Measurements from ENCODE around the gene OR2V2. TPM values are rescaled to one million over a fixed set of nuclear protein-coding genes. Genes with fewer than 3 reads are reported as not detected.

Gene OR2V2
- total and polyA plus RNA-seq, 2 donors (not counting 1 experiment from before 2014, with no cell fraction given): not detected

DNA sequence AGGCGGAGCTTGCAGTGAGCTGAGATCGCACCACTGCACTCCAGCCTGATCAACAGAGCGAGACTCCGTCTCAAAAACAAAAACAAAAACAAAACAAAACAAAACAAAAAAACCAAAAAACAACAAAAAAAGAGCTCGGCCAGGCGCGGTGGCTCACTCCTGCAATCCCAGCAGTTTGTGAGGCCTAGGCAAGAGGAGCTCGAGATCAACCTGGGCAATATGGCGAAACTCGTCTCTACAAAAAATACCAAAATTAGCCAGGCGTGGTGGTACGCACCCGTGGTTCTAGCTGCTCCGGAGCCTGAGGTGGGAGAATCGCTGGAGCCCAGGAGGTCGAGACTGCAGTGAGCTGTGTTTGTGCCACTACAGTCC is 37.4 kb downstream of the OR2V2 start:
- Mint-ChIP-seq H3K27me3 (peaks cover 6% of the 10 kb centered on the region), H3K4me3 (peak overlapping the region; percentile 92), H3K4me1 (peaks cover 50% of the 10 kb centered on the region), H3K27ac (peak overlapping the region; percentile 95), H3K9me3 (ENCODE audit: insufficient read depth) (no peaks in the 10 kb centered on the region)
- peak overlapping the region in 2 of 5 experiments; percentile 57 to 76 for H3K4me3 ChIP-seq (ENCODE audit: control extremely low read depth in 1 of 5, extremely low read depth in 1 of 5, insufficient read depth in 1 of 5, low read depth in 2 of 5, low read length in 4 of 5)
- H3K36me3 ChIP-seq (replicated peaks in 1 of 2; ENCODE audit: control extremely low read depth in 1 of 2, control insufficient read depth in 1 of 2, extremely low read depth in 1 of 2, insufficient read depth in 2 of 2, low read length in 1 of 2): no peaks in the 10 kb centered on the region
- ChIA-PET CTCF (interaction anchor here (0.6 to 4.1 kb wide), 23 partner anchors 10 to 400 kb away, joined by 3 to 24 read pairs (median 5); partner anchors contain the start of genes RACK1, TRIM41, TRIM52 and TRIM7), POLR2A (interaction anchor here (0.8 to 2.5 kb wide), 8 partner anchors 11 to 375 kb away, joined by 3 to 17 read pairs (median 4); partner anchors contain the start of genes RACK1, TRIM41 and TRIM52)
- no peaks in the 10 kb centered on the region for H3K27me3 ChIP-seq (replicated peaks in 1 of 4; ENCODE audit: control extremely low read depth in 1 of 4, control insufficient read depth in 3 of 4, insufficient read depth in 4 of 4, low read length in 3 of 4)
- intact Hi-C loops (cut with micrococcal nuclease): loop anchor here (1.0 kb wide), 2 partner anchors 26 to 38 kb away; partner anchors contain the start of gene TRIM41
- peak overlapping the region; percentile 66 for H3K9ac ChIP-seq (ENCODE audit: low read length)
- DNase-seq (peak; percentile 25), ATAC-seq (ENCODE audit: low read depth) (no peak)
- no peaks in the 10 kb centered on the region for H3K79me2 ChIP-seq (ENCODE audit: control insufficient read depth, insufficient read depth, low read length)
- no peak overlapping the region for H3K27ac ChIP-seq (ENCODE audit: low read length in 2 of 2)
- TF ChIP-seq CTCF (IDR thresholded peaks at IDR 0.05): no peak
- TF ChIP-seq EZH2 (IDR thresholded peaks at IDR 0.05; ENCODE audit: borderline replicate concordance, insufficient read depth, low read depth, low read length, poor library complexity, severe bottlenecking): no peak
- H3K4me2 ChIP-seq (replicated peaks; ENCODE audit: low read depth, low read length, poor library complexity, severe bottlenecking): peak overlapping the region; percentile 96
- H3K4me1 ChIP-seq (ENCODE audit: control insufficient read depth in 2 of 2, insufficient read depth in 2 of 2, low read length in 2 of 2): peaks cover 8 to 52% of the 10 kb centered on the region in 2 donors
- no peak overlapping the region for H2AFZ ChIP-seq (ENCODE audit: insufficient read depth, low read depth, low read length, poor library complexity, severe bottlenecking)
- 96% methylated on average over 9 of the region's 16 CpGs for WGBS (ENCODE audit: insufficient coverage)
- H3K9me3 ChIP-seq (ENCODE audit: control extremely low read depth in 1 of 3, control insufficient read depth in 2 of 3, insufficient read depth in 1 of 3, low read length in 2 of 3): peaks cover 0 to 17% (median 0%) of the 10 kb centered on the region in 3 donors
- H4K20me1 ChIP-seq (ENCODE audit: control insufficient read depth, insufficient read depth, low read length, poor library complexity, severe bottlenecking): no peaks in the 10 kb centered on the region

DNA sequence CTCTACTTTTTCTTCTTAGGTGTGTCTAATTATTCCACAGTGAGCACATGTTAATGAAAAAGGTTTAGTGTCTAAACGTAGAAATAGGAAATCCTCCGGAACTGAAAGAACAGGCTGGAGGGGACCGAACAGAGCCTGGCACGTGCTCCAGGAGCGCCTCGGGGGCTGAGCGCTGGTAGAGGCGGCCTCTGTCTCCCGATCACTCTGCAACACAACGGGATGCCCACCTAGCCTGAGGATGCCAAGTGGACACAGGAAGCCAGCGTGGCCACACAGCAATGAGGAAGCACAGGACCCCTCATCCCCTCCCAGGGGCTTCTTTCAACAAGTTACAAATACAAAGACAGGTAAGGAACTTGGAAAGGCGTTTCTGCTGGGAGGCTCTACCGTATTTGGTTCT is 38.2 kb downstream of the OR2V2 start:
- Histone ChIP-seq H3K4me2 (replicated peaks; ENCODE audit: low read depth, low read length, poor library complexity, severe bottlenecking) (no peak overlapping the region), H3K79me2 (ENCODE audit: control insufficient read depth, insufficient read depth, low read length) (no peaks in the 10 kb centered on the region), H4K20me1 (ENCODE audit: control insufficient read depth, insufficient read depth, low read length, poor library complexity, severe bottlenecking) (no peaks in the 10 kb centered on the region), H3K9ac (ENCODE audit: low read length) (no peak overlapping the region), H3K4me1 (ENCODE audit: control insufficient read depth in 2 of 2, insufficient read depth in 2 of 2, low read length in 2 of 2) (peaks cover 8 to 52% of the 10 kb centered on the region in 2 donors), H2AFZ (ENCODE audit: insufficient read depth, low read depth, low read length, poor library complexity, severe bottlenecking) (no peak overlapping the region), H3K36me3 (replicated peaks in 1 of 2; ENCODE audit: control extremely low read depth in 1 of 2, control insufficient read depth in 1 of 2, extremely low read depth in 1 of 2, insufficient read depth in 2 of 2, low read length in 1 of 2) (no peaks in the 10 kb centered on the region), H3K4me3 (ENCODE audit: control extremely low read depth in 1 of 5, extremely low read depth in 1 of 5, insufficient read depth in 1 of 5, low read depth in 2 of 5, low read length in 4 of 5) (no peak overlapping the region), H3K27ac (ENCODE audit: low read length in 2 of 2) (no peak overlapping the region), H3K9me3 (ENCODE audit: control extremely low read depth in 1 of 3, control insufficient read depth in 2 of 3, insufficient read depth in 1 of 3, low read length in 2 of 3) (peaks cover 0 to 20% (median 0%) of the 10 kb centered on the region in 3 donors), H3K27me3 (replicated peaks in 1 of 4; ENCODE audit: control extremely low read depth in 1 of 4, control insufficient read depth in 3 of 4, insufficient read depth in 4 of 4, low read length in 3 of 4) (no peaks in the 10 kb centered on the region)
- TF ChIP-seq EZH2 (IDR thresholded peaks at IDR 0.05; ENCODE audit: borderline replicate concordance, insufficient read depth, low read depth, low read length, poor library complexity, severe bottlenecking) (no peak), CTCF (IDR thresholded peaks at IDR 0.05) (no peak)
- H3K4me1 Mint-ChIP-seq: peaks cover 50% of the 10 kb centered on the region
- H3K4me3 Mint-ChIP-seq: no peak overlapping the region
- intact Hi-C loops (cut with micrococcal nuclease): no loop called here
- H3K27ac Mint-ChIP-seq: peak overlapping the region; percentile 10
- DNase-seq (no peak), ATAC-seq (ENCODE audit: low read depth) (no peak)
- H3K9me3 Mint-ChIP-seq (ENCODE audit: insufficient read depth): no peaks in the 10 kb centered on the region
- 96% methylated on average over 12 of the region's 13 CpGs for WGBS (ENCODE audit: insufficient coverage)
- ChIA-PET POLR2A (interaction anchor here (1.1 to 2.5 kb wide), 4 partner anchors 13 to 76 kb away, joined by 4 to 17 read pairs (median 6); partner anchors contain the start of genes TRIM41 and TRIM52), CTCF (interaction anchor here (0.5 to 4.1 kb wide), 12 partner anchors 10 to 401 kb away, joined by 3 to 24 read pairs (median 6); partner anchors contain the start of genes TRIM41 and TRIM52)
- H3K27me3 Mint-ChIP-seq: peaks cover 6% of the 10 kb centered on the region

All from B cell (primary cell).